Fibroblast of lung (primary cell): Measurements from ENCODE around the gene RPS14. TPM values are rescaled to one million over a fixed set of nuclear protein-coding genes. Genes with fewer than 3 reads are reported as not detected.

Source experiments
- DNase-seq, 2 donors: peaks; one replicate each; pipeline versions ENCODE4 v3.0.0 to v3.0.0-alpha.2; 2010; ENCODE audit warnings: low read depth in 2 of 2
- H2AFZ ChIP-seq: 2 replicates; pipeline ENCODE4 v1.5.1; 2012; ENCODE audit warnings: low read length, control low read depth, inconsistent platforms
- H3K27ac ChIP-seq: 2 replicates; pipeline ENCODE4 v1.5.1; 2011; ENCODE audit warnings: low read length, control low read depth; ENCODE audit not compliant: insufficient read depth
- H3K27me3 ChIP-seq: 2 replicates; pipeline ENCODE4 v1.5.1; 2011; ENCODE audit warnings: mild to moderate bottlenecking, low read length; ENCODE audit not compliant: control insufficient read depth, insufficient read depth
- H3K36me3 ChIP-seq: 2 replicates; pipeline ENCODE4 v1.5.1; 2011; ENCODE audit warnings: low read length; ENCODE audit not compliant: control insufficient read depth, insufficient read depth
- H3K4me1 ChIP-seq: 2 replicates; pipeline ENCODE4 v1.5.1; 2011; ENCODE audit warnings: low read length; ENCODE audit not compliant: control insufficient read depth, insufficient read depth; ENCODE audit errors: extremely low read depth
- H3K4me2 ChIP-seq: 2 replicates; pipeline ENCODE4 v1.5.1; 2011; ENCODE audit warnings: low read length, control low read depth; ENCODE audit not compliant: insufficient read depth; ENCODE audit errors: extremely low read depth
- H3K4me3 ChIP-seq, 4 experiments: fragments of 200-600 bp in 1 of 4; sonication (generic) in 1 of 4; replicated peaks in 1 of 4; 2 replicates each; pipeline ENCODE4 v1.5.1; 2011 to 2016; ENCODE audit warnings: low read length in 4 of 4, low read depth in 3 of 4, mild to moderate bottlenecking in 3 of 4, control low read depth in 2 of 4, inconsistent platforms in 1 of 4, mixed read lengths in 1 of 4; ENCODE audit not compliant: insufficient read depth in 1 of 4; ENCODE audit errors: control extremely low read depth in 1 of 4
- H3K79me2 ChIP-seq: 2 replicates; pipeline ENCODE4 v1.5.1; 2012; ENCODE audit warnings: mild to moderate bottlenecking, low read length, inconsistent platforms; ENCODE audit not compliant: control insufficient read depth, insufficient read depth
- H3K9ac ChIP-seq: 2 replicates; pipeline ENCODE4 v1.5.1; 2011; ENCODE audit warnings: mild to moderate bottlenecking, low read length, control low read depth; ENCODE audit not compliant: insufficient read depth
- H3K9me3 ChIP-seq: 2 replicates; pipeline ENCODE4 v1.5.1; 2012; ENCODE audit warnings: low read depth, low read length; ENCODE audit not compliant: control insufficient read depth, insufficient read depth
- H4K20me1 ChIP-seq: 2 replicates; pipeline ENCODE4 v1.5.1; 2011; ENCODE audit warnings: low read length; ENCODE audit not compliant: control insufficient read depth, insufficient read depth; ENCODE audit errors: extremely low read depth
- EZH2 ChIP-seq: IDR thresholded peaks from 2 replicates; pipeline ENCODE4 v1.5.1; 2012; ENCODE audit warnings: low read length, control low read depth, mild to moderate bottlenecking; ENCODE audit errors: missing control alignments
- polyA plus RNA-seq, 2 donors: library from polyadenylated mRNA; depleted of rRNA in 1 of 2; stranded (reverse) in 1 of 2; unstranded in 1 of 2; fragments of >200 nt; gene quantifications; 2 replicates each; pipeline ENCODE4 v1.2.1, GENCODE V29; 2011 to 2012; ENCODE audit warnings: missing spikeins in 1 of 2
- total RNA-seq: library from RNA; depleted of rRNA; stranded (reverse); fragments of >200 nt; gene quantifications from 2 replicates; pipeline ENCODE4 v1.2.1, GENCODE V29; 2014
- TF ChIP-seq, protein P1 (sequence below), 2 donors: IDR thresholded peaks in 1 of 2; conservative IDR thresholded peaks in 1 of 2; 1 replicate in 1 of 2; 2 replicates in 1 of 2; pipeline ENCODE4 v1.5.1; 2011 to 2012; ENCODE audit warnings: low read length in 2 of 2, control low read depth in 1 of 2, inconsistent platforms in 1 of 2, low read depth in 1 of 2, mild to moderate bottlenecking in 1 of 2

The RPS14 gene
- total and polyA plus RNA-seq, 2 donors (not counting 1 experiment from before 2014, with no cell fraction given), result 1,962 to 5,623 TPM

DNA sequence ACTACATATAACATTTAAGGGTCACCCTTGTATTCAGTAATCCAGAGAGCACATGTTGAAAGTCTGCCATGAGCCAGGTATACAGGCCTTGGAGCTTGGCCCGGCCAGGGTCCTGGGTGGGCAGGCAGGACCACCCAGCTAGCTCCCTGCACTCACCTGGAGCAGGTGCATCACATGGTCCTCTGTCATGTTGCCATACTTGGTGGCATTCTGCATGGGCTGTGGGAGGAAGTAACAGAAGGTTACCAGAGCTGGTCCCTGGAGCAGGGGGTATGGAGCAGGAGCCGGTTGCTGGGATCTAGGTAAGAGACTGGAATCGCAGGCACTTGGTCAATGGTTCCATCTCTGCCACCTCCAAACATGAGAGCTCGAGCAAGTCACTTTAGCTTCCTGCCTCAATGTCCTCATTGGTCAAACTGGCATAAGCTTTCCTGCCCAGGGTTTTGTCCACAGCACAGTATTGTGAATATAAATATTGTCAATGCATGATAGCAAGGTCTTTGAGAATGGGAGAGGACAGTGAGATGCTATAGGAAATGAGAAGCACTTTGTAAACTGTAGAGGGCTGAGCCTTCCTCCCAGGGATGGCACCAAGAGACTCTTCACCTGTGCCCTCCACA is 43.3 kb downstream of the RPS14 start:
- H3K4me2 ChIP-seq, result no peak overlapping the region
- H3K9me3 ChIP-seq, result no peaks in the 10 kb centered on the region
- no peak overlapping the region for H3K27ac ChIP-seq
- no peak overlapping the region for H2AFZ ChIP-seq
- H3K79me2 ChIP-seq, result no peaks in the 10 kb centered on the region
- H3K4me1 ChIP-seq, result peaks cover 3% of the 10 kb centered on the region
- H3K9ac ChIP-seq, result no peak overlapping the region
- no peak for DNase-seq
- no peaks in the 10 kb centered on the region for H4K20me1 ChIP-seq
- TF ChIP-seq EZH2, result no peak
- TF ChIP-seq, protein P1, sequence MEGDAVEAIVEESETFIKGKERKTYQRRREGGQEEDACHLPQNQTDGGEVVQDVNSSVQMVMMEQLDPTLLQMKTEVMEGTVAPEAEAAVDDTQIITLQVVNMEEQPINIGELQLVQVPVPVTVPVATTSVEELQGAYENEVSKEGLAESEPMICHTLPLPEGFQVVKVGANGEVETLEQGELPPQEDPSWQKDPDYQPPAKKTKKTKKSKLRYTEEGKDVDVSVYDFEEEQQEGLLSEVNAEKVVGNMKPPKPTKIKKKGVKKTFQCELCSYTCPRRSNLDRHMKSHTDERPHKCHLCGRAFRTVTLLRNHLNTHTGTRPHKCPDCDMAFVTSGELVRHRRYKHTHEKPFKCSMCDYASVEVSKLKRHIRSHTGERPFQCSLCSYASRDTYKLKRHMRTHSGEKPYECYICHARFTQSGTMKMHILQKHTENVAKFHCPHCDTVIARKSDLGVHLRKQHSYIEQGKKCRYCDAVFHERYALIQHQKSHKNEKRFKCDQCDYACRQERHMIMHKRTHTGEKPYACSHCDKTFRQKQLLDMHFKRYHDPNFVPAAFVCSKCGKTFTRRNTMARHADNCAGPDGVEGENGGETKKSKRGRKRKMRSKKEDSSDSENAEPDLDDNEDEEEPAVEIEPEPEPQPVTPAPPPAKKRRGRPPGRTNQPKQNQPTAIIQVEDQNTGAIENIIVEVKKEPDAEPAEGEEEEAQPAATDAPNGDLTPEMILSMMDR (conservative IDR thresholded peaks at IDR 0.05 in 1 of 2, IDR thresholded peaks at IDR 0.05 in 1 of 2; ENCODE audit: low read depth in 1 of 2, low read length in 2 of 2), result no peak
- H3K36me3 ChIP-seq, result no peaks in the 10 kb centered on the region
- H3K27me3 ChIP-seq, result no peaks in the 10 kb centered on the region
- no peak overlapping the region for H3K4me3 ChIP-seq

DNA sequence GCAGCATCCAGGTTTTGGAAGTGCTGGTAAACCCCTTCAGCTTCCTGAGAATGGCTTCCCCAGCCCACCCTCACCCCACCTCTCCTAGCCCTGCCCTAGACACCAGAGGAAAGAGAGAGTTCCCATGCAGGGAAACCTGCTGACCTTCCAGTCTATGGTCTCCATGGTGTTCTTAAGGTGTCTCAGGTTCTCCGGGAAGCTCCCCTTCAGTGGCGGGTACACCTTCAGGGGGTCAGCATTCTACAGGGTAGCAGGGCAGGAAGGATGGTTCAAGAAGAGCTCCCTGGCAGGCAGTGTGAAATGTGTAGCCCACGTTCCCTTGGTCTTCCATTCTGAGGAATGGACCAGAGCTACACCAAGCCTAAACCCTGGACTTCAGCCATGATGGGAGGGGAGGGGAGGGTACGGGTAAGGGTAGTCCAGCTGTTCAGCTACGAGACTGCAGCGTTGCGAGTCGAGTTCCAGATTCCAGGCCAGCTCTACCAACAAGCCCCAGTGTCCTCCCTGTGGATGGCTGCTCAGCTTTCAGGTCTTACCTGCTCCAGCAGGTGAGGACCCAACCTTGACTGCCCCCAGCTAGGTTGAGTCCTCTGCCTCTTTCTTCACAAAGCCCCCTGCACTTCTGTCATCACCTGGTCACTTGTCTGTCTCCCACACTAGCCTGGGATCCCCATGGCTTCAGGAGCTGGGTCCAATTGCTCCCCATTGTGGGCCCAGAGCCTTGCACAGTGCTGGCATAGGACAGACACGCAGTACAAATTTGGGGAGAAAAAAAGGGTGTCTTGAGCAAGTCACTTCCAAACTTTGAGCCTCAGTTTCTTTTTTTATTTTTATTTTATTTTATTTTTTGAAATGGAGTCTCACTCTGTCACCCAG is 44.4 kb downstream of the RPS14 start:
- Histone ChIP-seq H3K4me3 (no peak overlapping the region), H3K4me1 (peaks cover 2% of the 10 kb centered on the region), H3K27me3 (no peaks in the 10 kb centered on the region), H4K20me1 (no peaks in the 10 kb centered on the region), H3K36me3 (no peaks in the 10 kb centered on the region), H3K9me3 (no peaks in the 10 kb centered on the region), H3K79me2 (no peaks in the 10 kb centered on the region), H3K4me2 (no peak overlapping the region), H3K27ac (no peak overlapping the region), H3K9ac (no peak overlapping the region), H2AFZ (no peak overlapping the region)
- TF ChIP-seq, protein P1 (conservative IDR thresholded peaks at IDR 0.05 in 1 of 2, IDR thresholded peaks at IDR 0.05 in 1 of 2; ENCODE audit: low read depth in 1 of 2, low read length in 2 of 2), result no peak
- no peak for TF ChIP-seq EZH2
- DNase-seq, result no peak

DNA sequence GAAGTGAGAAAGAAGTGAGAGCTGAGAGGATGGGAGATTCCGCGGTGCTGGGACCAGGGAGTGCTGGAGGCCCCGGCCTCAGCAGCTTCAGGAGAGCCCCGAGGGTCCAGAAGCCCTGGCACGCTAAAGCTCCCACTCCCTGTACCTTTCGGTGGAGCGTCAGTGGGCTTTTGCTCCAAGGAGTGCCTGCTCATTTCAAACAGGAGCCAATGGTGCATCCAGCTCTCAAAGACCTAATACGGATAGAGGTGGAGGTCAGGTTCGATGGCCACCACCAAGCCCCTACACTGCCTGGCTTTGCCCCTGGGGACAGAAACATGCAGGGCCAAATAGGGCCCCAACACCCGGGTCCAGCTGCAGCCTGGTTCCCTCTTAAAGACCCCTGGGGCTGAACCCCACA is 45.0 kb downstream of the RPS14 start:
- Histone ChIP-seq H3K27me3 (no peaks in the 10 kb centered on the region), H3K9me3 (no peaks in the 10 kb centered on the region), H3K36me3 (peaks cover 3% of the 10 kb centered on the region), H3K4me1 (peaks cover 3% of the 10 kb centered on the region), H3K4me2 (no peak overlapping the region), H2AFZ (no peak overlapping the region), H3K4me3 (no peak overlapping the region), H4K20me1 (no peaks in the 10 kb centered on the region), H3K9ac (no peak overlapping the region), H3K79me2 (no peaks in the 10 kb centered on the region), H3K27ac (no peak overlapping the region)
- TF ChIP-seq, protein P1 (conservative IDR thresholded peaks at IDR 0.05 in 1 of 2, IDR thresholded peaks at IDR 0.05 in 1 of 2; ENCODE audit: low read depth in 1 of 2, low read length in 2 of 2), result no peak
- no peak for TF ChIP-seq EZH2
- DNase-seq, result no peak
